HG02763 (cell line): ENCODE data around the gene ASTN2.

Experiments used
- ATAC-seq: cut with Tn5 transposase; IDR thresholded peaks from one replicate; pipeline ENCODE4 v1.9.1; 2021; ENCODE audit warnings: mild to moderate bottlenecking, moderate library complexity; ENCODE audit not compliant: unreplicated experiment

ASTN2 gene

DNA sequence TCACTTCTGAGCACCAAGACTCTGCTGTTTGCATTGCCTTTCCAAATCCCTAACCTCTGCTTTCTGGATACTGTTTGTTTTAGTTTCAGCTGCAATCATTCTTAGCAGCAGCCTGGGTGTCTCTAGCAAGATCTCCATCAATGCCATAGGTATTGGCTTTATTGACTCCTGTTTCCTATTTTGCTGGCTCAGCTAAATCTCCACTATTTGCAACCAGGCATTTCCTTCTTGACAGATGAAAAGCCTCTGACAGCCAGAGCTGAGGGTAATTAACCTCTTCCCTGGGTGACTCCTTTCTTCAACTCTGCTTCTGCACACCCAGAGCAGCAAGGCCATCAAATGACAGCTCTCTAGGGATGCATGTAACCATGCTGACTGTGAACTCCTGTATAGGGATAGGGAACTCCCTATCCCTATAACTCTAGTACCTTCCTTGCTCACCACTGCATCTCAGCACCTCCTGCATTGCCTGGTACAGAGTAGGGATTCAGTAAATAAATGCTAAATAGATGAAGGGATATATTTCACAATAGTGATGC lies 434.2 kb downstream of the ASTN2 start:
- ATAC-seq: no peak

- no peak for ATAC-seq
Observed at GRCh38 chr9:116979456-116979855, 435.4 kb downstream of the ASTN2 start.

DNA sequence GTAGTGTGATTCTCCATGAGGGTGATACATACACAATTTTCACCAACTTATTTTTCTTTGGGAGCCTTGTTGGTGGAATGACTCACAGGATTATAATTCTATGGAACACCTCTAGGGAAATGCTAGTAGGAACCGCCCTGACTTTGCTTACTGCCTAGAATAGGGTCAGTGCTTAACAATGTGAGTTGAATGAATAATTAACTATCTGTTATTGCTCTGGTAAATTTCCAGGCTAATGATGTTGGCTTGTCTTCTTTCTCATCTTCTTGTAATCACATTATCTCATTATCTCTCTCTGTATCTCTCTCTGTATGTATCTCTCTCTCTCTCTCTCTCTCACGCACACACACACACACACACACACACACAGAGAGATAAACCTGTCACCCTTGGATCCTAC lies 436.7 kb downstream of the ASTN2 start:
- no peak for ATAC-seq

DNA sequence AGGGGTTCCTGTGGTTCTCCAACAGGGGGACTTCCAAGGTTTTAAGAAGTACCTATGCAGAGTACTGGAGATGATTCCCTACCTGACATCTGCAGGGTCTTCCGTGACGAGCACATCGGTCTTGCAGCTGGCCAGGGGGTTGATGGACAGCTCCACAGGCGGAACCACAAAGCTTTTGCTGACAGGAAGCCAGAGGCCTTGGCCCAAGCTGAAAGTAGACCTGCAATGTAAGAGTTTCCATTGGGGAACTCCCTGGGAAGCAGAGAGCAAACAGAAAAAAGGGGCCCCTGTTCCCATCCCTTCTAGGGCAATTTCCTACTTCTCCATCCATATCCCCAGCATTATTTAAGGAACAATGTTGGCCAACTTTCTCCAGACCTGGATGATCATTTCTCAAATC lies 439.7 kb downstream of the ASTN2 start:
- no peak for ATAC-seq

DNA sequence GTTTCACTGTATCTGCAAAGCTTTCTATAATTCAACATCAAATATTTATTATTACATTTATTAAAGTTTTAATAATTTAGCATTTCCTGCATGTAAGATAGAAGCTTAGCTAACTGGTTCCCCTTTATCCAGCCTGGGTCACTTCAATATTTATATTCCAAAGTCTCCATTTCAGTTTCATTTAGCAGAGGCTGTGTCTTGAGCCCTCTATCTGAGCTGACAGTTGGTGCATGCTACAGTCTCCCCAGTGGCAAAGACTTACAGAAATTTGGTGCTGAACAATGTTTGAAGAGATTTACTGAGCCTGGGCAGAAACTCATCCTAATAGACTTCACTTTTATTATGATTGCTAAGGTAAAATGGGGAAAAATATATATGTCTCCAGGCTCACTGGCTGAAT lies 448.7 kb downstream of the ASTN2 start:
- no peak for ATAC-seq

- ATAC-seq: no peak
Observed at GRCh38 chr9:116964258-116964657, 450.6 kb downstream of the ASTN2 start.

DNA sequence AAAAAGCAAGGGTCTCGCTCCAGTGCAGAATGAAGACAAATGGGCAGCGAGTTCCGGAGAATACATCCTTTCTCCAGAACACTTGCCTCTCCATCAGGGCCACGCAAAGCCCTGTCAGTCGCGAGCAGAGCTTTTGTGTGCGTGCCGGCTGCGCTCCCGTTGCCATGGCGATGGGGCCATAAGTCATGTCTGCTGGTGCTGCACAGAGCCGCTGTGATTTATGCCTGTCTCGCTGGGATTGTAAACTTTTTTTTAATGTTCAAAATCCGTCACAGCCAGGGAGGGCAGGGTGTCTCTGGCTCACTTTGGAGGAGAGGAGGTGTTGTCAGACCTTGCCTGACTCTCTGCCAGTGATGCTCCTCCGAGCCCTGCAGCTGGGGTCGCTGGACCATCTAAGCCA lies 455.0 kb downstream of the ASTN2 start:
- no peak for ATAC-seq

DNA sequence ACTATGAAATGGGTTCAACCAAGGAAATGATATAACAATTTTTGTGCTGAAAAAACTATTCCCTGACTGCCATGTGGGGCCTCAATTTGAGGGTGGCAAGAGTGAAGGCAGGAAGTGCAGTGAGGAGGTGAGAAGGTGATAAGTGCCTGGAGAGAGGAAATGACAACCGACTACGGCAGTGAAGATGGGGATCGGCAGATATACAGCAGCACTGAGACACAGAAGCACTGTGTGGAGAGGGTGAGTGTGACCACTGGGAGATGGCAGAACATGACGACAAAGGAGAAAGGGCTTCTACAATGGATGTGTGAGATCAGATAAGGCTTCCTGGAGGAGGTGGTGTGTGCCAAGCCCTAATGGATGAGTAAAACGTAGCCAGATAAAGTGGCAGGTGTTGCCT lies 456.0 kb downstream of the ASTN2 start:
- no peak for ATAC-seq

DNA sequence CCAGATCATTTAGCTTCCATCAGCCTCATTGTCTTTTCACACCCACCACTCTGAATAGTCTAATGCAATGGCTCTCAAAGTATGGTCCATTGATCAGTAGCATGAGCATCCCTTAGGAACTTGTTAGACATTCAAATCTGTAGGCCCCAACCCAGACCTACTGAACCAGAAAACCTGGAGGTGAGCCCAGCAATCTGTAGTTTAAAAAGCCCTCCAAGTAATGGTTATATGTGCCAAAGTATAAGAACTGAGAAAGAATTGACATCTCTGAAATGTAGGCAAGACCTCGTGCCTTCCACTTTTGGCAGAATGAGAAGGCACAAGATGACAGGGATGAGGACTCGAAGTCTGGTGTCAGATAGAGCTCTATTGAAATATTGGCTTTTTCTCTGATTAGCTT lies 460.1 kb downstream of the ASTN2 start:
- no peak for ATAC-seq

- ATAC-seq: no peak
Observed at GRCh38 chr9:116953271-116953670, 461.6 kb downstream of the ASTN2 start.

DNA sequence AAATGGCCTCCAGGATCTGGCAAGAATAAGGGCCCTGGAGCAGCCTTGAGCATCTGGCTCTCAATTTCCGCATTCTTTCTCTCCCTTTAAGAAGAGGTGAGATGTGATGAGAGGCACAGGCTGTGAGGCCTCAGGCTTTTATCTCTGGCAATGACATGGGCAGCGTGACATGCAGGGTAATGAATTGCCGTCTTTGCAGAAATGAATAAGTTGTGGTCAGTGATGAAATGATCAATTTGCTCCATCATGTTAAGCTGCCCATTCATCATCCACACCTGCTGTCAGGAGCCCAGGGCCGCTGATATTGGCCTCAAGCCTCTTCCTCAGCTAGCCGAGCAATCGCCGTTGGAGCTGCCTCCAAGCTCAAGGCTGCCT lies 462.4 kb downstream of the ASTN2 start:
- ATAC-seq: no peak

- peak; percentile 72 for ATAC-seq
Observed at GRCh38 chr9:116951588-116952435, 463.0 kb downstream of the ASTN2 start.

- ATAC-seq: no peak
Observed at GRCh38 chr9:116945817-116946216, 469.0 kb downstream of the ASTN2 start.

- no peak for ATAC-seq
Observed at GRCh38 chr9:116944714-116945534, 469.9 kb downstream of the ASTN2 start.

DNA sequence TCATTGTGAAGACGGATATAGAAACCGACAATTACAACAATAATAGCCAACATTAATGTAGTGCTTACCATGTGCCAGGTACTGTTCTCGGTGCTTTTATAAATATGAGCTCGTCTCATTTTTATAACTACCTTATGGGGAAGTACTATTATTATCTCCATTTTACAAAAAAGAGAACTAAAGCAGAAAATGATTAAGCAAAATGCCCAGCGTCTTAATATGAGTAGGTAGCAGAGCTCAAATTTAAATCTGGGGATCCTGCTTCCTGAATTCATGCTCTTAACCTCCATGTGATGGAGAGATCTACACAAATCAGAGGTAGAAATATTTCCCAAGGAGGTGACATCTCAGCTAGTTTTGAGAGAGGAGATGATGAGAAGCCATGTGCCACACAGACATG lies 470.9 kb downstream of the ASTN2 start:
- no peak for ATAC-seq

GRCh38 chr9:116942593-116943061 lies 472.2 kb downstream of the ASTN2 start:
- no peak for ATAC-seq

DNA sequence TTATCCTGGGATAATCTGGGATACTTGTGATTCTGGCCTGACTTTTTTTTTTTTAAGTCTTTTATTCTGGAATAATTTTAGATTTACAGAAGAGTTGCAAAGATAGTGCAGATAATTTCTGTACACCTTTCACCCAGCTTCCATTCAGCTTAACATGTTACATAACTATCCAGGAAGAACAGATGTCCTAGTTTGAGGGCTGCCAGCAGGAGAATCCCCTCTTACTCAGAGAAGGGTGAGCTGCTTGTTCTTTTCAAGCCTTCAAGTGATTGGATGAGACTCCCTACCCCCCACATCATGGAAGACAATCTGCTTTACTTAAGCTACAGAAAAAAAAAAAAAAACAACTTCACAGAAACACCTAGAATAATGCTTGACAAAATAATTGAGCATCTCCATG lies 473.6 kb downstream of the ASTN2 start:
- ATAC-seq: no peak

- no peak for ATAC-seq
Observed at GRCh38 chr9:116940614-116941215, 474.1 kb downstream of the ASTN2 start.

DNA sequence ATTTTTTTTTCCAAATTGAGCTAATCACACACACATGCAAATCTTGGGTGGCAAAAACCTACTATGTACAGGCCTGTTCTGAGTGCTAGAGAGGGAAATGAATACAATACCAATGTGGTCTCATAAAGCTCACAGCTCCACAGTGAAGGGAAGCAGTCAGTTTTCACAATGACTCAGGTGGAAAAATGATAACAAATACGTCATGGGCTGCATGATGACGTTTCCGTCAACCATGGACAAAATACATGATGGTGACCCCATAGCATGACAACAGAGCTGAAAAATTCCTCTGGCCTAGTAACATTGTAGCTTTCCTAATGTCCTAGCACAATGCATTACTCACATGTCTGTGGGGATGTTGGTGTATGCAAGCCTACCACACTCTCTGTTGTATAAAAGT lies 475.2 kb downstream of the ASTN2 start:
- no peak for ATAC-seq

DNA sequence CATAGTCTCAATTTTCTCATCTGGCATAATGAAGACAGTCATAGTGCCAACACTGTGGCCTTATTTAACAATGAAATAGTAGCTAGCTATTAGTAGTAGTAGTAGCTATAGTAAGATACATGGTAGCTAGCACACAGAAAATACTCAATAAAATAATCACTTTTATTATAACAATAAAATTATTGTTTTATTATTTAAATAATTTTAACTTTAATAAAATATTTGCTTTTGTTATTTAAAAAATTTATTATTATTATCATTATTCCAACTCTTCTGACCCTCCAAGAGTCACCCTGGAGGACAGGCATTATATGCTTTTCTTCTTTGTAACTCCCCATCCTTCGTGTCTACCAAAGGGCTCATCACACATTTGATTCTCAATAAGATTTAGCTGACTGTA lies 475.7 kb downstream of the ASTN2 start:
- no peak for ATAC-seq

GRCh38 chr9:116937361-116937760 lies 477.5 kb downstream of the ASTN2 start:
- ATAC-seq: no peak
